ENCODE measurements around the gene DNM3. TPM values are rescaled to one million over a fixed set of nuclear protein-coding genes. Genes with fewer than 3 reads are reported as not detected.
A peak's percentile ranks its signal among the peaks of the same experiment; 100 is the strongest.

DNM3 gene
- total and polyA plus RNA-seq, 4 donors, result 2.1 to 16.3 (median 5.6) TPM

- 80 to 85% methylated on average over 4 of the region's 4 CpGs for WGBS, 2 donors
- Histone ChIP-seq H3K4me3 (no peak overlapping the region), H3K9me3 (ENCODE audit: control insufficient read depth in 4 of 4, insufficient read depth in 3 of 4, low read length in 3 of 4) (no peaks in the 10 kb centered on the region), H3K36me3 (ENCODE audit: control insufficient read depth in 4 of 4, insufficient read depth in 4 of 4, low read length in 4 of 4) (no peaks in the 10 kb centered on the region), H3K27me3 (ENCODE audit: control insufficient read depth in 3 of 3, insufficient read depth in 3 of 3, low read length in 2 of 3) (no peaks in the 10 kb centered on the region), H3K27ac (ENCODE audit: low read depth in 1 of 2, low read length in 1 of 2) (no peak overlapping the region), H3K4me1 (ENCODE audit: control insufficient read depth in 5 of 5, insufficient read depth in 5 of 5, low read length in 5 of 5) (peaks cover 0 to 47% (median 7%) of the 10 kb centered on the region in 5 donors), H3K9ac (ENCODE audit: insufficient read depth in 1 of 2, low read length in 2 of 2) (no peak overlapping the region)
- TF ChIP-seq CTCF (IDR thresholded peaks at IDR 0.05; ENCODE audit: control extremely low read depth, extremely low read depth), result no peak
- peak; percentile 19 to 54 (median 49) for DNase-seq
- no peak for ATAC-seq (ENCODE audit: insufficient read depth, low FRiP score)
Observed at GRCh38 chr1:172382990-172383389, 541.7 kb downstream of the DNM3 start.

- Histone ChIP-seq H3K36me3 (ENCODE audit: control insufficient read depth in 4 of 4, insufficient read depth in 4 of 4, low read length in 4 of 4) (peaks cover 0 to 2% (median 0%) of the 10 kb centered on the region in 4 donors), H3K4me1 (ENCODE audit: control insufficient read depth in 5 of 5, insufficient read depth in 5 of 5, low read length in 5 of 5) (peaks cover 0 to 47% (median 7%) of the 10 kb centered on the region in 5 donors), H3K9me3 (ENCODE audit: control insufficient read depth in 4 of 4, insufficient read depth in 3 of 4, low read length in 3 of 4) (no peaks in the 10 kb centered on the region), H3K27me3 (ENCODE audit: control insufficient read depth in 3 of 3, insufficient read depth in 3 of 3, low read length in 2 of 3) (no peaks in the 10 kb centered on the region), H3K27ac (ENCODE audit: low read depth in 1 of 2, low read length in 1 of 2) (no peak overlapping the region), H3K4me3 (no peak overlapping the region), H3K9ac (ENCODE audit: insufficient read depth in 1 of 2, low read length in 2 of 2) (no peak overlapping the region)
- DNase-seq, result peak; percentile 18 to 78 (median 78)
- WGBS, 2 donors, result 51 to 56% methylated on average over 3 of the region's 3 CpGs
- ATAC-seq (ENCODE audit: insufficient read depth, low FRiP score), result no peak
- TF ChIP-seq CTCF (IDR thresholded peaks at IDR 0.05; ENCODE audit: control extremely low read depth, extremely low read depth), result no peak
Observed at GRCh38 chr1:172383536-172383935, 542.2 kb downstream of the DNM3 start.

GRCh38 chr1:172384656-172385055 lies 543.4 kb downstream of the DNM3 start:
- Histone ChIP-seq H3K27me3 (ENCODE audit: control insufficient read depth in 3 of 3, insufficient read depth in 3 of 3, low read length in 2 of 3) (no peaks in the 10 kb centered on the region), H3K4me3 (no peak overlapping the region), H3K36me3 (ENCODE audit: control insufficient read depth in 4 of 4, insufficient read depth in 4 of 4, low read length in 4 of 4) (peaks cover 0 to 3% (median 0%) of the 10 kb centered on the region in 4 donors), H3K9me3 (ENCODE audit: control insufficient read depth in 4 of 4, insufficient read depth in 3 of 4, low read length in 3 of 4) (no peaks in the 10 kb centered on the region), H3K27ac (ENCODE audit: low read depth in 1 of 2, low read length in 1 of 2) (no peak overlapping the region), H3K4me1 (ENCODE audit: control insufficient read depth in 5 of 5, insufficient read depth in 5 of 5, low read length in 5 of 5) (peaks cover 0 to 43% (median 7%) of the 10 kb centered on the region in 5 donors), H3K9ac (ENCODE audit: insufficient read depth in 1 of 2, low read length in 2 of 2) (no peak overlapping the region)
- 91 to 94% methylated on average over 1 of the region's 1 CpG for WGBS, 2 donors
- no peak for ATAC-seq (ENCODE audit: insufficient read depth, low FRiP score)
- TF ChIP-seq CTCF (IDR thresholded peaks at IDR 0.05; ENCODE audit: control extremely low read depth, extremely low read depth), result no peak
- no peak for DNase-seq

GRCh38 chr1:172386046-172386445 lies 544.7 kb downstream of the DNM3 start:
- Histone ChIP-seq H3K4me3 (no peak overlapping the region), H3K36me3 (ENCODE audit: control insufficient read depth in 4 of 4, insufficient read depth in 4 of 4, low read length in 4 of 4) (peaks cover 0 to 3% (median 0%) of the 10 kb centered on the region in 4 donors), H3K9ac (ENCODE audit: insufficient read depth in 1 of 2, low read length in 2 of 2) (no peak overlapping the region), H3K27ac (ENCODE audit: low read depth in 1 of 2, low read length in 1 of 2) (no peak overlapping the region), H3K4me1 (ENCODE audit: control insufficient read depth in 5 of 5, insufficient read depth in 5 of 5, low read length in 5 of 5) (peaks cover 0 to 36% (median 7%) of the 10 kb centered on the region in 5 donors), H3K27me3 (ENCODE audit: control insufficient read depth in 3 of 3, insufficient read depth in 3 of 3, low read length in 2 of 3) (no peaks in the 10 kb centered on the region), H3K9me3 (ENCODE audit: control insufficient read depth in 4 of 4, insufficient read depth in 3 of 4, low read length in 3 of 4) (no peaks in the 10 kb centered on the region)
- WGBS, 2 donors, result 96 to 99% methylated on average over 2 of the region's 2 CpGs
- ATAC-seq (ENCODE audit: insufficient read depth, low FRiP score) (no peak), DNase-seq (no peak)
- TF ChIP-seq CTCF (IDR thresholded peaks at IDR 0.05; ENCODE audit: control extremely low read depth, extremely low read depth), result no peak

All from lung (tissue), 12 donors.